ENCODE data around the gene AHNAK.
"Not testable (repeated sequence)": the region's sequence is repeated elsewhere in the genome, so short reads cannot be mapped to it uniquely, and the experiment has no call there.

AHNAK gene

DNA sequence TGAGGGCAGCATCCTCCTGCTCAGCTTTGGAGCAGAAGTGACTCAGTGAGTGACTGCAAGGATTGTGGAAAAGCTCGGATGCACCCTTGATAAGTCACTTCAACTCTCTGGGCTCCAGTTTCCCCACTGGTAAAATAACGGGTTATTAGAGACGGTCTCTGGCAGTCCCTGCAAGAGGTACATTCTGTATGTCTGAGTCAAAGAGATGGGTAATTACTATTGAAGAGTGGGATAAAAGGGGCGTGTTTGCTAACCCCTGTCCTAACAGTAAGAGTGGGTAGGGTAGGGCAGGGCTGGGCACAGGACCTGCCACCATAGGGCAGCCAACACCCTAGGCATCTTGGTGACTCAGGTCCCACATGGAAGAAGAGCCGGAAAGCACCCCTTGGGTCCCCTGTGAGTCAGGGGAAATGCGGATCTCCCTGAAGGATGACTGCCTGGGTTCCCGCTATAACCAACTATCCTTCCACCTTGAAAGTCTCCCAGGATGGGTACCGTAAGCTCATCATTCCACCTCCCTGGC lies 7.3 kb upstream of the AHNAK start:
- TF ChIP-seq MYC (IDR thresholded peaks at IDR 0.05; ENCODE audit: low read depth, low read length) (no peak), POLR2A (IDR thresholded peaks at IDR 0.05; ENCODE audit: extremely low read depth, insufficient read length) (no peak)
- TF ChIP-seq, protein P1, sequence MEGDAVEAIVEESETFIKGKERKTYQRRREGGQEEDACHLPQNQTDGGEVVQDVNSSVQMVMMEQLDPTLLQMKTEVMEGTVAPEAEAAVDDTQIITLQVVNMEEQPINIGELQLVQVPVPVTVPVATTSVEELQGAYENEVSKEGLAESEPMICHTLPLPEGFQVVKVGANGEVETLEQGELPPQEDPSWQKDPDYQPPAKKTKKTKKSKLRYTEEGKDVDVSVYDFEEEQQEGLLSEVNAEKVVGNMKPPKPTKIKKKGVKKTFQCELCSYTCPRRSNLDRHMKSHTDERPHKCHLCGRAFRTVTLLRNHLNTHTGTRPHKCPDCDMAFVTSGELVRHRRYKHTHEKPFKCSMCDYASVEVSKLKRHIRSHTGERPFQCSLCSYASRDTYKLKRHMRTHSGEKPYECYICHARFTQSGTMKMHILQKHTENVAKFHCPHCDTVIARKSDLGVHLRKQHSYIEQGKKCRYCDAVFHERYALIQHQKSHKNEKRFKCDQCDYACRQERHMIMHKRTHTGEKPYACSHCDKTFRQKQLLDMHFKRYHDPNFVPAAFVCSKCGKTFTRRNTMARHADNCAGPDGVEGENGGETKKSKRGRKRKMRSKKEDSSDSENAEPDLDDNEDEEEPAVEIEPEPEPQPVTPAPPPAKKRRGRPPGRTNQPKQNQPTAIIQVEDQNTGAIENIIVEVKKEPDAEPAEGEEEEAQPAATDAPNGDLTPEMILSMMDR (IDR thresholded peaks at IDR 0.05; ENCODE audit: low read depth, low read length), result no peak
- TF ChIP-seq, protein P2, sequence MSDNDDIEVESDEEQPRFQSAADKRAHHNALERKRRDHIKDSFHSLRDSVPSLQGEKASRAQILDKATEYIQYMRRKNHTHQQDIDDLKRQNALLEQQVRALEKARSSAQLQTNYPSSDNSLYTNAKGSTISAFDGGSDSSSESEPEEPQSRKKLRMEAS (IDR thresholded peaks at IDR 0.05; ENCODE audit: low read depth, low read length), result no peak

DNA sequence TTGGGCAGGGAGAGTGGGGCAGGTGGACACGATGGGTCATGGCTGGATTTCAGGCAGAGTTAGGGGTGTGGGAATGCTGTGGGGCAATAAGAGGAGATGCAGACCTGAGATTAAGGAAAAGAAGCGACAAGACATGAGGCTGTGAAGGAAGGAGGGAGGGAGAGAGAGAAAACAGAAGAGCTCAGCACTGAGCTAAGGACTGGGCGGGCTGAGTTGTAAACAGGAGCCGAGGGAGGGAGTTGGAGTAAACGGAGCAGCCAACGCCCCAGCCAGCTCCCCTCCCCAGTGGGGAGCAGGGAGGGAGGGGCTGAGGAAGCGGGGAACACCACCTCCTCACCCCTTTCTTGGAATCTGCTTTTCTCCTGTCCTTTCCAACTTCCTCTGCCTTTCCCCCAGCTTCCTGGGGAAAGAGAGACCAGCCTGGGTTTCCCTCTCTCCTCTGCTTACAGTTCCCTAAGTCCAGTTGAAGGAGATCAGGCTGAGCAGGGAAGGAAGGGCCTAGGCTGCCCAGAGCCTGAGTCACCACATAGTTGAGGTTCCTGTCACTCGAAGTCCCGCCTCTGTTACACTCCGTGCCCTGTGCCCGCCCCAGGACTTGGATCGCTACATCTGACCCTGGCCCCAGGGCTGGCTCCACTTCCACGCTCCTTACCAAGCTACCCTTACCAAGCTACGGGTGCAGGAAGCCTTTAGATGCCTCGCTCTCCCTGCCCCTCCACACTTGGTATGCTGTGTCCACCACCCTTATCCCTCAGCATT lies 6.7 kb upstream of the AHNAK start:
- H3K4me3 ChIP-seq (ENCODE audit: low read depth, low read length), result peak overlapping the region; percentile 29

More for the DNA sequence above, 7.3 kb upstream of the AHNAK start:
- no peak for DNase-seq (ENCODE audit: low read depth)
- no peak overlapping the region for H3K4me3 ChIP-seq (ENCODE audit: low read depth, low read length)

DNA sequence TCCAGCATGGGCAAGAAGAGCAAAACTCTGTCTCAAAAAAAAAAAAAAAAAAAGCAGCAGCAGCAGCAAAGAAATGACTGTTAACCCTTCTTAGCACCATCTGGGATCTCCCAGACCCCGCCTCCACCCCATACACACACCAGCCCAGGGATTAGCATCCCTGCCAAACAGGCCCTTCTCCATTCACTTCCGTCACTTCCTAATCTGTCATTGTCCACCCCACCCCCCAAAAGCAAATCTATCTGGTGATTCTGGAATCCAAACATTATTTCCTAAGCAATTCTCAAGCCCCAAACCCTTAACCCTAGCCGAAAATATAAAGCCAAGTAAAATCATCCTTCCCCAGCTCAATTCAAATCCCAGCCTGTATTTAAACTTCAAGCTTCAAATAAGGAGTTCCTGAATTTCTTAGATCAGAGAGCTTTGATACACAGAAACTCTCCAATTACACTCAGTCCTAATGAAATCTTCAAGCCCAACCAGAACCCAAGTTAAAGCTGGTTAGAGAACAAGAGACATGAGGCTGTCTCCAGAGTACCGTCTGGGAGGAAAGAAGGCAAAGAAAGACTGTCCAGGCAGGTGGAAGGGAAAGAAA lies 6.0 kb upstream of the AHNAK start:
- peak overlapping the region; percentile 29 for H3K4me3 ChIP-seq (ENCODE audit: low read depth, low read length)
- TF ChIP-seq POLR2A (IDR thresholded peaks at IDR 0.05; ENCODE audit: extremely low read depth, insufficient read length), result no peak
- no peak for TF ChIP-seq MYC (IDR thresholded peaks at IDR 0.05; ENCODE audit: low read depth, low read length)
- TF ChIP-seq, protein P1 (IDR thresholded peaks at IDR 0.05; ENCODE audit: low read depth, low read length), result no peak
- TF ChIP-seq, protein P2 (IDR thresholded peaks at IDR 0.05; ENCODE audit: low read depth, low read length), result no peak
- DNase-seq (ENCODE audit: low read depth), result no peak

More for the DNA sequence above, 6.7 kb upstream of the AHNAK start:
- TF ChIP-seq POLR2A (IDR thresholded peaks at IDR 0.05; ENCODE audit: extremely low read depth, insufficient read length), result no peak
- TF ChIP-seq, protein P2 (IDR thresholded peaks at IDR 0.05; ENCODE audit: low read depth, low read length), result 0 out of 2 replicates have a peak, but pooled peaks have one; percentile 9
- TF ChIP-seq, protein P1 (IDR thresholded peaks at IDR 0.05; ENCODE audit: low read depth, low read length), result no peak
- peak; percentile 51; the same call in 1 of the 2 replicates for TF ChIP-seq MYC (IDR thresholded peaks at IDR 0.05; ENCODE audit: low read depth, low read length)
- peak; percentile 90 for DNase-seq (ENCODE audit: low read depth)

DNA sequence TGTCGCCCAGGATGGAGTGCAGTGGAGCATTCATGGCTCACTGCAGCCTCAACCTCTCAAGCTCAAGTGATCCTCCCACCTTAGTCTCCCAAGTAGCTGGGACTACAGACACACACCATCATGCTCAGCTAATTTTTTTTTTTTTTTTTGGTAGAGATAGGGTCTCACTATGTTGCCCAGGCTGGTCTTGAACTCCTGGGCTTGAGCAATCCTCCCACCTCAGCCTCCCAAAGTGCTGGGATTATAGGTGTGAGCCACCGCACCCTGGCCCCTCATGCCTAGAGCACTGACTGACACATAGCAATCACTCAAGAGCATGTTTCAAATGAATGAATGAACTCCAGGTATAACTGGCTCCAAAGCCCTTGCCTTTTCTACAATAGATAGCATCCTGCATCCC lies 3.9 kb upstream of the AHNAK start:
- H3K4me3 ChIP-seq (ENCODE audit: low read depth, low read length); DNase-seq (ENCODE audit: low read depth): not testable (repeated sequence)

DNA sequence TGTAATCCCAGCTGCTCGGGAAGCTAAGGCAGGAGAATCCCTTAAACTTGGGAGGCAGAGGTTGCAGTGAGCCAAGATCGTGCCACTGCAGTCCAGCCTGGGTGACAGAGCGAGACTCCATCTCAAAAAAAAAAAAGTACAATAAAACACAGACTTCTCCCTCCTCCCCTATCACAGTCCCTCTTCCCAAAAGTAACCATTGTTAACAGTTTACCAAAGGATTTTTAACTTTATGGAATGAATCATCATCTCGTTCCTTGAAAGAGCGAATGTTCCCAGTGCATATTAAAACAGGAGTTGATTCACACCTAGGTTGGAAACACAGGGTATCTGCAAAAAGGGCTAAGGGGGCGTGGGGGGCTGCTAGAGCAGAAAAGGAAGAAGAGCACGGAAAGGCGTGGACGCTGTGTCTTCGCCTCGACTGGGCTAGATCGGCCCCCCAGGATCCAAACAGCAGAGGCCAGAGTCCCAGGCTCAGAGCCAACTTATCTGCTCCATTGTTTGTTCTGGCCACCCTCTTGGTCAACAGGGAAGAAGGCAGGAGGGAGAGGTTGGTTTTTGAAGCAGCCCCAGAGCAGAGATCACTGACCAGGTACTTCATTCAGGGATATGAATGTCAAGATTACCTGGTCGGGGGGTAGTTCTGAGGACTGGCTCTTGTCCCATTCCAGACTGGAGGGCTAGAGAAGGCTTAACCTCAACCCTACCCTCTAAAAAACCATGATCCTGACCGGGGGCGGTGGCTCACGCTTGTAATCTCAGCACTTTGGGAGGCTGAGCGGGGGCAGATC lies 2.1 kb upstream of the AHNAK start:
- H3K4me3 ChIP-seq (ENCODE audit: low read depth, low read length), result no peak overlapping the region
- TF ChIP-seq POLR2A (IDR thresholded peaks at IDR 0.05; ENCODE audit: extremely low read depth, insufficient read length) (no peak), MYC (IDR thresholded peaks at IDR 0.05; ENCODE audit: low read depth, low read length) (no peak)
- TF ChIP-seq, protein P1 (IDR thresholded peaks at IDR 0.05; ENCODE audit: low read depth, low read length), result no peak
- TF ChIP-seq, protein P2 (IDR thresholded peaks at IDR 0.05; ENCODE audit: low read depth, low read length), result no peak
- no peak for DNase-seq (ENCODE audit: low read depth)
